HG03439 (cell line): ENCODE data around the gene LIFR.

ENCODE experiments used
- ATAC-seq: cut with Tn5 transposase; IDR thresholded peaks from one replicate; pipeline ENCODE4 v1.9.1; 2021; ENCODE audit warnings: mild to moderate bottlenecking, moderate library complexity; ENCODE audit not compliant: unreplicated experiment

LIFR gene

DNA sequence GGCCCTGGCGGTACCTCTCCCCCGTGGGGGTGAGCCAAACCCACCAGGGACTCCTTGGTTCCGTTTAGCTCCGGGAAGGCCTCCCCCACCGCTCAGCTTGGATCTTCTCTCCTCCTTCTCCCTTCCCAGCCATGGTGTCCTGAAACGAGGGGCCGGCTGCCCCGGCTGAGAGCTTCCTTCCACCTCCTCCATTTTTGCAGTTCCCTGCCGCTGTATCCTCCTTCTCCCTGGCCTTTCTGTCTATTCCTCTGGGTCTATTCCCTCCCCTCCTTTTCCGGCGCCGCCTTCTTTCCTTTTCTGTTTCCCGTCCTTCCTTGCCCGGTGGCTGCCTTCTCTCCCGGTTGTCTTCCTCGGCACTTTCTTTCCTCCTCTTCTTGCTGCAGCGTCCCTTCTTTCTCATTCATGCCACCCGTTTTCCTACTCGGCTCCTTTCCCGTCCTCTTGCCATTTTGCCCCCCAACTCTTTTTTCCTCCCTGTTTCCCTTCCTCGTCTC lies 110.4 kb downstream of the LIFR start:
- no peak for ATAC-seq

DNA sequence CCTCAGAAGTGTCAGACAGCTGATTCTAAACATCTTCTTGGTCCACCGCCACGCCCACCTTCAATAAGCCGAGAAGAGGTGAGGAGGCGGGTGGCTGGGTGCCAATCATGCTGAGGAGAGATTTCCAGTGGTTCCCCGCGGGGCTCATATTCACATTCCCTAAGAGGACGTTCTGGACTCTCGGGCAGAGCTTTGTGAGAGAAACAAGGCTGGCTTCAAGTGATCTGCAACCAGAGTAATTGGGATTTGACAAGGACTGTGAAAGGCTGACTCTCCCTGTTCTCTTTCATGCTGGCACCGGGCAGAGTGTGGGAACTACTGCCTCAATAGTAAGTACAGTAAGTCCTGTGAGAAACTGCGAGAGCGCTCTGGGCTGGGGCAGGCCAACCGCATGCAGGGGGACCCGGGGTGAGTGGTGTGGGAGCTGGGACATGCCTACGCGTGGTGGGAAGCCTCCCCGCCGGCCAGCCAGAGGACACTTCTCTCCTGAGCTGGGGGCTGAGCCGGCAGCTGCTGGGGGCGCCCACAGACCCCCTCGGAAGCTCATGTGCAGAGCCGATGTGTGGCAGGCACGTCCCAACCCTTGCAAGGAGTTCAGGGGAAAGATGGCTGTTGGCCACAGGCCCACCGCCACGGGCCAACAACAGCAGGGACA lies 110.9 kb downstream of the LIFR start:
- ATAC-seq, result no peak

DNA sequence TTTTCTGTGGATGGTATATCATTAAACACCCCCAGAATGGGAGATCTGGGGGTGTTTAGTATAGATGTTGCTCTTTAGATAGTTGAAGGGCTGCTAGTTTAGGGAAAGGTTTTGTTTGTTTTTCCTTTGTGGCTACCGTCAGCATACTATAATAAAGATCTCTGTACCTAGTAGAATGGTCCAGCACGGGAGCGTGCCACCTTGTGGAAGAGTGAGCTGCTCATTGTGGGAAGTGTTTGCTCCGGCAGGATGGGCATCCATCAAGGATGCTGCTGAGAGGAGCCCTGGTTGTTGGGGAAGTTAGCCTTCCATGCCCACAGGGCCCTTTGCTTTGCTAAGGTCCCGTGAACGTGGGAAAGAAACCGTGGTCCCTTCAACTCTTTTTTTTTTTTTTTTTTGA lies 113.1 kb downstream of the LIFR start:
- no peak for ATAC-seq

DNA sequence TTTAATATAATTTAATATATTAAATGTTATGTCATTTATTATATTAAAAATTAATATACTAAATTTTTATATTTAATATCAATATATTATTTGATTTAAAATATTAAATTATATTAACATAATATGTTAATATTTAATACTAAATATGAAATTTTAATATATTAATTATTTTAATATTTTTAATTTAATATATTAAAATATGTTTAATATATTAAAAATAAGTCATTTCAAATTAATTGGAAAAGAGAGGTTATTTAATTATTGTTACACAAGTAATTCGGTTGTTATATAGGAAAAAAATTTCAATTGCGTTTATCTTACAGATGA lies 114.2 kb downstream of the LIFR start:
- no peak for ATAC-seq

DNA sequence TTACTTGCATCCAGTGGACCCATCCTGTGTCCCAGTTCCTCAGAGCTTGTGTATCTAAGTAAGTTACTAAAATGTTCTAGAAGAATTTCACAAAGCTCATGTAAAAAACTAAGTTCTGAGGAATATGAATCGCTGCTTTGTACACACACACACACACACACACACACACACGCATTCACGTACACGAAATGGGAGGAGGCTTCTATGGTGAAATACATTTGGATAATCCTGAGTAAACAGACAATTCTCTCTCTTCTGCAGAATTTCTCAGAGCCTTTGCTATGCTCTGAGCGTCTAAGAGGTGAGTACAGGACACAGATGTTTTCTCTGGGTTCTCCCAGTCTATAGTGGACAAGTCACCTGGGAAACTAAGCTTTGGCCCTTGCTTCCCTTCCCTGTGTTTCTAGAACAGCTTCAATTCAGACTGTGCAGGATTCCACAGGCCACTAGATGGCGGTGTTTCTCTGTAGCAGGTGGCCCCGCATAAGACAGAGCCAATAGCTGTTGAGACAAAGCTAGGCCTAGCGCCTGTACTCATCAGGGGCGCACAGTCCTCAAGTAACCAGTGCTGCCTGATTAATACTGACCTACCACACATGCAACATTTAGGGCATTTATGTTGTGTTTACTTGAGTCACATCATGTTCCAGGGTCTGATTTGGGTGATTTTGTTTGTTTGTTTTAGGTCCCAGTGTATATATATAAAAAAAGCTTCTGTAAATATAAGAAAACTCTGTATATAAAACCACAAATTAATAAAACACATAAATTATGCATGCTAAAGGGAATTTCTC lies 114.8 kb downstream of the LIFR start:
- peak; percentile 97 for ATAC-seq

DNA sequence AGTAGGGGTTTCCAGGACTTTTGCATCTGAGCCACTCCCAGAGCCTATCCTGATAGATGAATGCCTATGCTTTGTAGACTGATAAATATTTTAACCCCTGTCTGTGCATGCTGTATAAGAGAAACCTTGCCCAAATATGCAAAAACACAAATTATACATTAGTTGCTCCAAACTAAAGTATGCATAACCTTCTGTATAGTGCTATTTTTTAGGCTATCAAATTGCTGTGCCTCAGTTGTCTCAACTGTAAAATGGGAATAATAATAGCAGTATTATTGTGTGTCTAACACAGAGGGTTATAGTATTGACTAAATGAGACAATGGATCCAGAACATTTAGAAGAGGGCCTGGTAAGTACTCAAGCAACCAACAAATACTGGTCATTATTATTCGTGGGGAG lies 117.7 kb downstream of the LIFR start:
- ATAC-seq, result no peak

DNA sequence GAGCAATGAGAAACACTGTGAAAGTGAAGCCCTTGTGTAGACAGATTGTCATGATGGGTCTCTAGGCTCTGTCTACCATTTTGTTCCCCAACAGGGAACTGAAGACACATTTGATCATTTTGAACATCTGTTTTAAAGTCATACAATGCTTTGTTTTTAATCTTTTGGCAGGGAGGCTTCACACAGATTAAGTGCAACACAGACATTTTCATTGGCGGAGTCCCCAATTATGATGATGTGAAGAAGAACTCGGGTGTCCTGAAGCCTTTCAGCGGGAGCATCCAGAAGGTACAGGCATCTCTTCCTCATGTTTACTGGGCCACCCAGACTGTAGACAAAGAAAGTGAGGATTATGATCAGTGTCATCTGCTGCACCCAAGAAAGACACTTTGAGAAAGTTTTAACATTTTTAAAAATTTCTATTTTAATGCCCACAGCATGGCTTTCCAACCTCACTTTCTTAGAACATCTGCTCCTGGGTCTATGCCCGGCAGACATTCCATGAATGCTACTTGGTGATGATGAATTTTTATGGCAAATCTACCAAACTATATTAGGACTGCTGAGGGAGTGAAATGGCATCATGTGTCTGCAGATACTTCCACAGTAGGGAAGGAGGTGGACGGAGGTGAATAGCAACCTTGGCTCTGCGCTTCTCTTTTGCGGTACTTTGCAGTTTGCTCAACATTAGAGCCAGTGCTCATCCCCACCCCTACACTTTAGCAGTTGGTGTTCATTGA lies 121.3 kb downstream of the LIFR start:
- ATAC-seq, result no peak

DNA sequence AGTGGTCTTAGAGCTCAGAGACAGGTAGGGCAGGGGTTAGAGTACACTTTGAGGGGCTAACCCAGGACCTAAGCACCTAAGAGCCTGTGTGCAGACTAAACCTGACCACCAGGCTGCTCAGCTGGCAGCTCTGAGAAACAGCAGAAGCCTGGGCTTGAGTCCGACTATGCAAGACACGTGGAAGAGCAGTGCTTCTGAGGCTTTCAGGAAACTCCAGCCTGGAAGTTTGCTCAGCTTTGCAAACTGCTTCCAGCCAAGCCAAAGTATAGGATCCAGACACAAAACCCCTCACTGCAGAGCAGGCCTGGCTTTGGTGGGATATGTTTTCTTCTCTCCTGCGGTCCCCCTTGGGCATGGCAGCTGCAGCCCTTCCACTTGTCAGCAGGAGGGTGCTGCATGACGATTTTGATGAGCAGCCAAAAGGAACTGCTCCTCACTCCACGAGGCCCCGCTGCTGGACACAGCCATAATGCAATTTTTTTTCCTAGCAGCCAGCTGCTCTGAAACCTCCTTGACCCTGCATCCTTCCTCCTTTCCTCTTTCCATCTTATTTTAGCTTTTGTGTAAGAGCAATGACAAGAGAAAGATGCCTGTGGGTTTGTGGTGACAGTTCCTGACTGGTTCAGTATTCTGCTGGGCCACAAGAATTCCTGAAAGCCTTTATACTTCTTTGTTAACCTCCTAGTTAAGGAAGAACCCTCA lies 123.1 kb downstream of the LIFR start:
- no peak for ATAC-seq

DNA sequence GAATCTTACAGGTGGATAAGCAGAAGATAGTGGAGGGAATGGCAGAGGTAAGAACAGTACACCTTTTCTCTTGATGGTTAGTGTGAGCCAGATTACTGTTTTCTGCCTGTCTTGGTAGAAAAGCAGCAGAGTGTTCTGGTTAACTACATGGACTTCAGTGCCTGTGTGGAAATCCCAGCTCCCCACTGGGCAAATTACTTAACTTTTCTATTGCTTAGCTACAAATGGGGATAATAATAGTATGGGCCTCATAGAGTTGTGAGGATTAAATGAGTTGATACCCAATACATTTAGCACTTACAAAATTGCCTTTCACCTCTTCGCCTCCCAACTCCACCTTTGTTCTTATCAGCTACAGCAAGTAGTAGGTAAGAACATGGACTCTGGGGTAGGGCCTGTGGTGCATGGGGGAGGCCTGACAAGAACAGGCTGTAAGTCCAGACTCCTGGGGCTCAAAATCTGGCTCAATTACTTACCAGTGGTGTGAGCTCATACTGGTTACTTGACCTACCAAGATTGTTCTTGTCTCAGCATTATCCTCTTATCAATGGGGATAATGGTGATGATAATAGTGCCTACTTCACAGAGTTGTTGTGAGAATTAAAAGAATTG lies 125.1 kb downstream of the LIFR start:
- ATAC-seq, result no peak

DNA sequence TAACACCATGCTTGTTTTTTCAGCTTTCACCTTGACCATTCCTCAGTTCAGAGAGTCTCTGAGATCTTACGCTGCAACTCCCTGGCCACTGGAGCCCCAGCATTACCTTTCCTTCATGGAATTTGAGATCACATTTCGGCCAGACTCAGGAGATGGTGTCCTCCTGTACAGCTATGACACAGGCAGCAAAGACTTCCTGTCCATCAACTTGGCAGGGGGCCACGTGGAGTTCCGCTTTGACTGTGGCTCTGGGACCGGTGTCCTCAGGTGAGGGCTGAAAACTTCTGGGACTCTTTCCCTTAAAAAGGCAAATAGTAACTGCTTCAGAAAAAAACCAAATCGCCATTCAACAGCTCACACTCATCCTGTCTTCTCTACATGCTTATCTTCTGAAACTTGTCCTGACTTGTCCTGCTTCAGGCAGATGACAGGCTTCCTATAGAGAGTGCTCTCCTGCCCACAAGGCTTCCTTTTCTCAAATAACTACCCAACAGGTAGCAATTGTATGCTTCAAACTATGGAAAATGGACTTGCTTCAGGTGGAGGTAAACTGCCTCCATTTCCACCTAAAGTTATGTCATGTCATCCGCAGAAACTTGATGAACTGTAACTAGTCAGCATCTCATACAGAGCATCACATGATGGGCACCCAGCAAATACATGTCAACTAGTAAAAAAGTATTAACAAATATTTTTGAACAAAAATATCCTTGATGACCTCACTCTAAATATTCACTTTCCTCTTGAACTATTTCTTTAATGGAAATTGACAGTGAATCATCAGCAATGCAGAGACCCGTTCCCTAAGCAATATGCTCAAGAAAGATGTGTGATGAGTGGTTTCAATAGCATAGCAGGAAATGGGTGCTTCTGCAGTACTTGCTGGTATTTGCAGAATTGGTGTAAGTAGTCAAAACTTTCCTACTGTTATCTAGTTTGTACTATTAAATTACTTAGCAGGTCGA lies 129.2 kb downstream of the LIFR start:
- no peak for ATAC-seq

DNA sequence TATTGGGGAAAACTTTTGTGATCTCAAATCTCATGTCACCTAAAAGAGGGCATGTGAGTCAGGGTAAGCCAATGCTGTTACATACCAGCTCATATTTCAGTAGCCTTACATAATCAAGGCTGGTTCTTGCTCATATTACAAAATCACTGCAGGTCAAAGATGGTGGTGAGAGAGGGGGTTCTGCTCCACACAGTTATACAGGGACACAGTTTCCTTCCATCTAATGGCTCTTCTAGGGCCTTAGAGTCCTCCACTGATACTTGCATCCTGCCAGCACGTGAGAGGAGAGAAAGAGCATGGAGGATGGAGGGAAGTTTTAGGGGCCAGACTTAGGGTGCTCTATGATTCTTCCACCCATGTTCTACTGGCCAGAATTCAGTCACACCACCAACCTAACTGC lies 130.0 kb downstream of the LIFR start:
- no peak for ATAC-seq
